SJSA1 (cell line): ENCODE measurements around the gene ZNF628. TPM values are rescaled to one million over a fixed set of nuclear protein-coding genes. Genes with fewer than 3 reads are reported as not detected.

Experiments
- DNase-seq, 2 experiments: peaks; one replicate each; pipeline ENCODE4 v3.0.0-alpha.2; 2015 to 2020; ENCODE audit warnings: low spot score in 2 of 2, low read depth in 1 of 2
- H3K27ac ChIP-seq: fragments of 250-450 bp; sonication (Bioruptor Pico); 2 replicates; pipeline ENCODE4 v1.5.1; 2020; ENCODE audit warnings: mild to moderate bottlenecking, moderate library complexity
- H3K27me3 ChIP-seq: fragments of 250-450 bp; sonication (Bioruptor Pico); replicated peaks from 2 replicates; pipeline ENCODE4 v1.5.1; 2020; ENCODE audit warnings: mild to moderate bottlenecking, moderate library complexity
- H3K36me3 ChIP-seq: fragments of 250-450 bp; sonication (Bioruptor Pico); 2 replicates; pipeline ENCODE4 v1.5.1; 2020; ENCODE audit warnings: mild to moderate bottlenecking
- H3K4me1 ChIP-seq: fragments of 250-450 bp; sonication (Bioruptor Pico); replicated peaks from 2 replicates; pipeline ENCODE4 v1.6.1; 2021; ENCODE audit warnings: mild to moderate bottlenecking
- H3K4me3 ChIP-seq: fragments of 250-450 bp; sonication (Bioruptor Pico); 2 replicates; pipeline ENCODE4 v1.5.1; 2020; ENCODE audit warnings: mild to moderate bottlenecking
- H3K9me3 ChIP-seq: fragments of 250-450 bp; sonication (Bioruptor Pico); replicated peaks from 2 replicates; pipeline ENCODE4 v1.5.1; 2020; ENCODE audit warnings: mild to moderate bottlenecking
- total RNA-seq: library from RNA; depleted of rRNA; stranded (reverse); fragments of >200 nt; shearing (Covaris generic); gene quantifications from 2 replicates; pipeline ENCODE4 v1.2.3, GENCODE V29; 2014

ZNF628 gene
- total RNA-seq, 1 experiment from 2014 or later, result 4.1 TPM

- Histone ChIP-seq H3K4me3 (no peak overlapping the region), H3K9me3 (no peaks in the 10 kb centered on the region), H3K27ac (no peak overlapping the region), H3K4me1 (no peaks in the 10 kb centered on the region), H3K27me3 (peaks cover 18% of the 10 kb centered on the region), H3K36me3 (peaks cover 12% of the 10 kb centered on the region; the same call in 1 of the 2 replicates)
- DNase-seq, result no peak
Observed at GRCh38 chr19:55453511-55454260, 22.7 kb upstream of the ZNF628 start.

DNA sequence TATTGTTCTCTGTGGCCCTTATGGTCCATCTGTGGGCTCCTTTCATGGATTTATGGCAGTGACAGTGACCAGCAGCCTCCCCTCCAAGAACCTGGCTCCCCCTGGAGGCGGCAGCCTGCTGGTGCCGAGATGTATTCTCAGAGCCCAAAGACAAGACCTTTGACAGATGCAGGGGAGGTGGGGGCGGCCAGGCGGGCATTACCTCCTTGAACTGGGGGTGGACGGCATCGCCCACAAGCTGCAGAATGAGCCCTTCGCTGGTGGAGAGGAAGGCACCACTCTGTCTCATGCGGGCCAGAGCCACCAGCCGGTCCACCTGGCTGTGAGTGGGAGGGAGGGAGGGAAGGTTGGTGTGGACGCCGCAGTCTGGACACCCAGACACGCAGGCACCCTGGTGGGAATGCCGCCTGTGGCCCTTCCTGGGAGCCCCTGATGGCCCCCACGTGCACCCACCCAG, 21.6 kb upstream of the ZNF628 start:
- Histone ChIP-seq H3K36me3 (peaks cover 12% of the 10 kb centered on the region; the same call in 1 of the 2 replicates), H3K4me1 (no peaks in the 10 kb centered on the region), H3K9me3 (no peaks in the 10 kb centered on the region), H3K4me3 (no peak overlapping the region), H3K27ac (no peak overlapping the region), H3K27me3 (peaks cover 12% of the 10 kb centered on the region)
- no peak for DNase-seq

GRCh38 chr19:55455576-55456235, 20.7 kb upstream of the ZNF628 start:
- no peaks in the 10 kb centered on the region for H3K9me3 ChIP-seq
- H3K27ac ChIP-seq, result no peak overlapping the region
- peaks cover 12% of the 10 kb centered on the region; the same call in 1 of the 2 replicates for H3K36me3 ChIP-seq
- H3K27me3 ChIP-seq, result peaks cover 12% of the 10 kb centered on the region
- DNase-seq, result no peak
- no peaks in the 10 kb centered on the region; the same call in 1 of the 2 replicates for H3K4me1 ChIP-seq
- no peak overlapping the region for H3K4me3 ChIP-seq

- Histone ChIP-seq H3K27me3 (peaks cover 9% of the 10 kb centered on the region), H3K4me1 (peaks cover 3% of the 10 kb centered on the region; the same call in 1 of the 2 replicates), H3K4me3 (no peak overlapping the region), H3K36me3 (peaks cover 15% of the 10 kb centered on the region), H3K27ac (no peak overlapping the region), H3K9me3 (no peaks in the 10 kb centered on the region)
- DNase-seq, result no peak
Observed at GRCh38 chr19:55456347-55456746, 20.1 kb upstream of the ZNF628 start.

DNA sequence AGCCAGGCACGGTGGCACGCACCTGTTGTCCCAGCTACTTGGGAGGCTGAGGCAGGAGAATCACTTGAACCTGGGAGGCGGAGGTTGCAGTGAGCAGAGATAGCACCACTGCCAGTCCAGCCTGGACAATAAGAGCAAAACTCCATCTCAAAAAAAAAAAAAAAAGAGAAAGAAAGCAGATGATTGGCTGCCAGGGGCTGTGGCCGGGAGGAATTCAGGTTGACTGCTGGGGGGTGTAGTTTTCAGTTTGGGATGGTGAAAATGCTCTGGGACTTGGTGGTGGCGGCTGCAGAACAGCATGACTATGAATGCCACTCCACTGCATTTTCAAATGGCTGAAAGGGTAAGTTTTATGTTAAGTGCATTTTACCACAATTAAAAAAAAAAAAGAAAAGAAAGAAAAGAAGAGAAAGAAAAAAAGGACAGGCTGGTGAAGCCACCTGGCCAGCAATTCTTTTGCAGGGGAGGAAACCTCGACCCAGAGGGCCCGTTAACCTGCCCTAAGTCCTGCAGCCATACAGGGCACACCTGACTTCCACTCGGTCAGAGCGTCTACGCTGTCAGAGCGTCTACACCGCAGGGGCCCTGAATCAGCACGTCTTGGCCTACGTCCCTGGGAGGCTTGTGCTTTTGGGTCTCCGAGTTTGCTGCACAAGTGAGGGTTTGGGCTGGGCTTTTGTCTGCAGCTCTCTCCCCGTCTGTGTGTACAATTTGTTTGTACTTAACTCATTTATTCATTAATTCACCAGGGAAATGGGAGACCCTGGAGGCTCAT, 18.5 kb upstream of the ZNF628 start:
- no peak overlapping the region for H3K4me3 ChIP-seq
- no peak for DNase-seq
- H3K9me3 ChIP-seq, result no peaks in the 10 kb centered on the region
- H3K4me1 ChIP-seq, result peaks cover 8% of the 10 kb centered on the region
- no peaks in the 10 kb centered on the region; the same call in 1 of the 2 replicates for H3K27me3 ChIP-seq
- peaks cover 15% of the 10 kb centered on the region for H3K36me3 ChIP-seq
- no peak overlapping the region for H3K27ac ChIP-seq

DNA sequence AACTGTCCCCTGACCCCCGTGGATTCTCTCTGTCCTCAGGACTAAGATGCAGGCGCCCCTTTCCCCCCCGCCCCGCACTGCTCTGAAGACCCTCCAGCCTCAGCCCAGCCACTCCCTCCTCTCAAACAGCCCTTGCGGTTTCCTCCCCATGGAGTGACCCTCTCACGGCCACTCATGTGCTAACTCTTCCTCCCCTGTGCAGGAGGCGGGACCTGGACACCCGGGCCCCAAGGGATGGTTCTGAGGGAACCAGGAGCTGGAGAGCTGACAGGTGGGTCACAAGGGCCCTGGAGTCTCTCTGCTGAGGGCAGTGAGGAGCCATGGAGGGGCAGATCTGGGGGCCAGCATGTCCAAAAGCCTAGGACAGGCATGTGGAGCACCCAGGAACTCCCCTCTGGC, 16.9 kb upstream of the ZNF628 start:
- Histone ChIP-seq H3K4me3 (no peak overlapping the region), H3K9me3 (no peaks in the 10 kb centered on the region), H3K27me3 (no peaks in the 10 kb centered on the region), H3K4me1 (peaks cover 8% of the 10 kb centered on the region), H3K36me3 (peaks cover 13% of the 10 kb centered on the region), H3K27ac (no peak overlapping the region)
- no peak for DNase-seq

DNA sequence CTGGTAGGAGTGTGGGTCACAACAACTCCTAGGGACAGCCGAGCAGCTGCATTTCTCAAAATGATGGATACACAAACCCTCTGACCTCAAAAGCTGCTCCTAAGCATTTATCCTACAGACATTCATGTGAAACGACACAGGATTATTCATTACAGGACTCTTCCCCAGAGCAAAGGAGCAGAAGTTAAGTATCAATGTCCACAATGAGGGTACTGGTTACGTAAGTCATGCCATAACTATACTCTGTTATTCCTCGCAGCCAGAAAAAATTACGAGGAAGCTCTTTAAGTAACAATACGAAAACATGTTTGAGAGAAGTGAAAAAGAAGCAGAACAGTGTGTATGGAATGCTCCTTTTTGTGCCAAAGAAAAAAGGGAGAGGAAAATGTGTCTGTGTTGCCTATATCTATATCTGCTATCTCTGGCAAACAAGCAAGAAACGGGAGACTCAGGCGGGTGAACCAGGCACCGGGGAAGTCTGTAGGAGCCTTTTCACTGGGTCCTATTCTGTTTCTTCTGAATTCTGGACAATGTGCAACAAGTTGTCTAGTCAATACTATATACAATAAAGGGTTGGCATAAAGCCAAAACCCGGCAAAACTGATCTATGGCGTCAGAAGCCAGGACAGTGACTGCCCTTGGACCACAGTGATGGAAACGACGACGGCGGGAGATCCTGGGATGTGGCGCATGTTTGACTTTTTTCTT, 16.3 kb upstream of the ZNF628 start:
- Histone ChIP-seq H3K27ac (no peak overlapping the region), H3K9me3 (no peaks in the 10 kb centered on the region), H3K27me3 (no peaks in the 10 kb centered on the region), H3K4me3 (no peak overlapping the region), H3K4me1 (peaks cover 8% of the 10 kb centered on the region), H3K36me3 (peaks cover 8% of the 10 kb centered on the region)
- no peak for DNase-seq

GRCh38 chr19:55460670-55461258, 15.7 kb upstream of the ZNF628 start:
- peak overlapping the region; percentile 59 for H3K4me3 ChIP-seq
- peaks cover 8% of the 10 kb centered on the region for H3K4me1 ChIP-seq
- peak in 1 of 2 experiments; percentile 78 for DNase-seq
- H3K36me3 ChIP-seq, result peaks cover 3% of the 10 kb centered on the region; the same call in 1 of the 2 replicates
- no peaks in the 10 kb centered on the region for H3K9me3 ChIP-seq
- H3K27me3 ChIP-seq, result no peaks in the 10 kb centered on the region
- H3K27ac ChIP-seq, result peak overlapping the region; percentile 51; the same call in 1 of the 2 replicates

GRCh38 chr19:55461259-55461973, 15.0 kb upstream of the ZNF628 start, which contains the start of gene ISOC2:
Gene ISOC2, minus strand, starts transcription at chr19:55461642. Its CDS starts 5,156 bp downstream, at chr19:55456486.
- Histone ChIP-seq H3K4me3 (peak within 1 kb of the TSS; percentile 59), H3K36me3 (peaks cover 3% of the 10 kb centered on the region; the same call in 1 of the 2 replicates), H3K27ac (peak within 1 kb of the TSS; percentile 51), H3K9me3 (no peaks in the 10 kb centered on the region), H3K4me1 (peaks cover 8% of the 10 kb centered on the region), H3K27me3 (no peaks in the 10 kb centered on the region)
- DNase-seq, result peak; percentile 99 to 100

GRCh38 chr19:55461974-55462626, 14.3 kb upstream of the ZNF628 start:
- H3K27ac ChIP-seq, result no peak overlapping the region
- no peaks in the 10 kb centered on the region for H3K27me3 ChIP-seq
- H3K9me3 ChIP-seq, result no peaks in the 10 kb centered on the region
- peak overlapping the region; percentile 59 for H3K4me3 ChIP-seq
- peaks cover 3% of the 10 kb centered on the region; the same call in 1 of the 2 replicates for H3K36me3 ChIP-seq
- no peak for DNase-seq
- H3K4me1 ChIP-seq, result peaks cover 8% of the 10 kb centered on the region

GRCh38 chr19:55462722-55463121, 13.7 kb upstream of the ZNF628 start:
- Histone ChIP-seq H3K9me3 (no peaks in the 10 kb centered on the region), H3K4me3 (no peak overlapping the region), H3K27ac (no peak overlapping the region), H3K4me1 (peaks cover 8% of the 10 kb centered on the region), H3K27me3 (no peaks in the 10 kb centered on the region), H3K36me3 (peaks cover 3% of the 10 kb centered on the region; the same call in 1 of the 2 replicates)
- DNase-seq, result no peak

DNA sequence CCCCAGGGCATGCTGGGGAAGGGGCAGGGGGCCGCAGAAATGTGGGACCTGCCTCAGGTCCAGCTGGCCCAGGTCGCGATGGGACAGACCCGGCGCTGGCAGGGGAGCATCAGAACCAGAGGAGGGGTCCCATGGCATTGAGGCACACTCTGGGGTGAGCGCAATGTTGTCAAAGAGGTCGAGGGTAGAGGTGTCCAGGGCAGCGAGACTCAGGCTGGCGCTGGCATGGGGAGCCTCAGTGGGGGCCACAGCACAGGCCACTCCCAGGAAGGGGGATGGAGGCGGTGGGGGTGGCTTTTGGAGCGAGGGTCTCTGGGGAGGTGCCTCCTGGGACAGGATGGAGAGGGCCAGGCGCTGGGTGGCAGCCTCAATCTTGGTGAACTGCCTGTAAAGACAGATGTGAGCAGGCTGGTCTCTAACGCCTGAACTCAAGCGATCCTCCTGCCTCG, 12.8 kb upstream of the ZNF628 start:
- H3K4me3 ChIP-seq, result no peak overlapping the region
- no peaks in the 10 kb centered on the region for H3K27me3 ChIP-seq
- peaks cover 8% of the 10 kb centered on the region for H3K4me1 ChIP-seq
- no peak overlapping the region for H3K27ac ChIP-seq
- DNase-seq, result no peak
- no peaks in the 10 kb centered on the region for H3K9me3 ChIP-seq
- peaks cover 3% of the 10 kb centered on the region; the same call in 1 of the 2 replicates for H3K36me3 ChIP-seq
